Stimulated activated CD4-positive, alpha-beta T cell treated with anti-CD3 and anti-CD28 coated beads, Interleukin-2, amount 100 ng/mL, for 48 hours (primary cell): ENCODE data around the gene TNFRSF8.
"Not testable (repeated sequence)": the region's sequence is repeated elsewhere in the genome, so short reads cannot be mapped to it uniquely, and the experiment has no call there.

Experiments used
- DNase-seq, 2 donors: peaks; one replicate each; pipeline ENCODE4 v3.0.0-alpha.2; 2020

TNFRSF8 gene

DNA sequence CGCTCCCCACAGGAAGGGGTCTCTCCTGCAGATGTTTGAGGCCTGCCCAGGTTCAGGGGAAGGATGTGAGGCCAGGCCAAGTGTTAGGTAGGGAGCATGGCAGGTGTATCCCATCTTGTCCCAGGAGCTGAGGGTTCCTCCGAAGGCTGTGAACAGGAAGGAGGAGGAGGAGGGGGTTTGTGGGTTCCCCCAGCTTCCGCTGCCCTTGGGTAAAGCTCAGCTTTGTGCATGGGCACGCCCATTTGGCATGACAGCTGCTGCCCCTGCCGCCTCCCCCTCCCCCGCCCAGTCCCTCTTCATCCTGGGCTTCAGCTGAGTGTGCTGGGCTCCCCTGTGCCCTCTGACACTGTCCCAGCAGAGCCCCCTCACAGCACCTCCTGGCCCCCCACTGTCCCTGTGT, 25.5 kb downstream of the TNFRSF8 start:
- DNase-seq: no peak

DNA sequence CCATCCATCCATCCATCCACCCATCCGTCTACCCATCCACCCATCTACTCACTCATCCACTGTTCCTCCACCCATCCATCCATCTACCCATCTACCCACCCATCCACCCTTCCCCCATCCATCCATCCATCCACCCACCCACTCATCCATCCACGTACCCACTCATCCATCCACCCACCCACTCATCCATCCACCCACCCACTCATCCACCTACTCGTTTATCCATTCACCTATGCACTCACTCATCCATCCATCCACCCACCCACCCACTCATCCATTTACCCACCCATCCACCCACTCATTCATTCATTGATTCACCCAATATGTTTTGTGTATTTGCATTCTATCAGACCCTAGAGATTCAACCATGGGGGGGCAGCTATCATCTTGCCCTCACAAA, 27.2 kb downstream of the TNFRSF8 start:
- no peak for DNase-seq

DNA sequence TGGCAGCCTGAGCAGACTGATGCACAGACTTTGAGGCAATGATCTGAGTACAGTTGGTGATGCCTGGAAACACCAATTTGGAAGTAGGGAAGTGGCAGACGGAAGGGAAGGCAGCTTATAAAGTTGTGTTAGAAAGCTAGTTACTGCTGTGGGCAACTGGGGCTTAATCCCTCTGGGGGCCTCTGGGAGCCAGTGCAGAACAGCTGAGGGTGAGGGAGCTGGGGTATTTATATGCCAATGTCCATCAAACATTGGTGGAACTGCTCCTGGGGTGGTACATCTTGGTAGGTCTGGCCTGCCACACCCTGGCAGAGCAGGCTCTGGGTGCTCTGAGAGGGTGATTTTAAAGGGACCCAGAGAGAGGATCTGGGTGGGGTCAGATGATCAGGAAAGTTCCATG, 28.1 kb downstream of the TNFRSF8 start:
- no peak for DNase-seq

DNA sequence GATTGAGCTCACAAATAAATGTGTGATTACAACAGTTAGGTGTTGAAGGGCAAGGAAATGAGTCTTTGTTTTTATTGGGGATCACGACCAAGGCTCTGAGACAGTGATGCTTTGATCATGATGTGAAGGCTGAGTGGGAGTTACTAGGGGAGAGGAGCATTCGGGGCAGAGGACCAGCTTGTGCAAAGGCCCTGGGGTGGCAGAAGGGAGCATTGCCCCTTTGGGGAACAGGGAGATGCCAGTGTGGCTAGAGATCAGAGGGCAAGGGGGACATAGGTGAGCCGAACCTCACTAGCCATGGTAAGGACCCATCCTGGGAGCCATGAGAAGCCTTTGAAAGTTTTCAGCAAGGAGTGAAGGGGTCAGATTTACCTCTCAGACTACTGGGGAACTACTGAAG, 31.1 kb downstream of the TNFRSF8 start:
- DNase-seq: no peak

DNA sequence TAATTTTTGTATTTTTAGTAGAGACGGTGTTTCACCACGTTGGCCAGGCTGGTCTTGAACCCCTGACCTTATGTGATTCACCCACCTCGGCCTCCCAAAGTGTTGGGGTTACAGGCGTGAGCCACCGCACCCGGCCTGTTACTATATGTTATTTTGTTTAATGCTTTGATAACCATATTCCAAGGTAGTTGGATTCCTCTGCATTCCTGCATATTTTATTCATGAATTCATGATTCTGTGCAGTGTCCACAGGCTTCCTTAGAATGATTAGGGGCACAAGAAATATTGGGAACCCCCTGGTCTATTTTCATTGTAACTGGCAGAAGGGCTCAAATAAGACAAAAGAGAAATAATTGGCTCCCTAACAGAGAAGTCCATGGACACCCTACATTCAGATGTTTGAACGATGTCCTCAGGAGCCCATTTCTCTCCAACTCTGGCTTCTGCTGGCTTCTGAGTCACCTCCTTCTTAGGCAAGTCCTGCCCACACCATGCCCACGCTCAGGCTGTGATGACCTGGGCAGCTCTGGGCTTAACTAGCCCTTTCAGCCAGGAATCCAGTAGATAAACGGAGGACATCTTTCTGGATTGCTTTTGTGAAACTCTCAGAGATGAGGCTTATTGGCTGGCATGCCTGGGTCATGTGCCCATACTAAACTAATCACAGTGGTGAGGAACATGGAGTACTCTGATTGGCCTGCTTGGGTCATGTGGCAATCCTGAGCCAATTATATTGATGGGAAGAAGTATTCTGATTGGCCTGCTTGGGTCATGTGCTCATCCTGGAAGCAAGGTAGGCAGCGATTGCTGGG, 32.6 kb downstream of the TNFRSF8 start:
- no peak for DNase-seq

DNA sequence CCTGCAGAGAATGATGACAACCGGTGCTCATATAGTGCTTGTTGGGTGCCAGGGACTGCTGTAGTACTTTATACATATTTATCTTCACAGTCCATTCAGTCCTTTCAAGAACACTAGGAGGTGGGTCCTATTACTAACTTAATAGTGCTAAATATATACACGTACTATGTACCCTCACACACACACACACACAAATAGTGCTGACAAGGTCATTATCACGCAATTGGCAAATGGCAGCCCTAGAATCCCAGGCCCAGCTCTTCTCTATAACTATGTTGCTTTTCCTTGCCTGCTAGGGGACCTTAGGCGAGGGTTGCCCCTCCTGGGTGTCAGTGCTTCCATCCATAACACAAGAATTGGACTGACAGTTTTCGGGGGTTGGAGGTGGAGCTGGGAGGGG, 33.5 kb downstream of the TNFRSF8 start:
- no peak for DNase-seq

DNA sequence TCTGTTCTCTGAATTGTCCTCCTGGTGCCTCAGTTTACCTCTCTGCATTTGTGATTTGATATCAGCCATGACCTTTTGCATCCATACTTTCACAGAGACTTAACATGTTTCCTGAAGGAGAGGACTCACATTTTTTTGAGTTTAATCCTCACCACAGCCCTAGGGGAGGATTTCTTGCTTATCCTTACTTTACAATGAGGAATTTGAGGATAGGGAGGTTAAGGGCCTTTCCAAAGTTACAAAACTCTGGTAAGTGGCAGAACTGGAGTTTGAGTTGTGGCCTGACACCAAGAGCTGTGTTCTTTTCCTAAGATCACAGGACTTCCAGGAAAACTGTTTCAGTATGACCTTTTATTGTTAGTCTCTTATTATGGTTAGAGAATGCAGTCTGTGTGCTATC, 34.2 kb downstream of the TNFRSF8 start:
- DNase-seq: no peak

DNA sequence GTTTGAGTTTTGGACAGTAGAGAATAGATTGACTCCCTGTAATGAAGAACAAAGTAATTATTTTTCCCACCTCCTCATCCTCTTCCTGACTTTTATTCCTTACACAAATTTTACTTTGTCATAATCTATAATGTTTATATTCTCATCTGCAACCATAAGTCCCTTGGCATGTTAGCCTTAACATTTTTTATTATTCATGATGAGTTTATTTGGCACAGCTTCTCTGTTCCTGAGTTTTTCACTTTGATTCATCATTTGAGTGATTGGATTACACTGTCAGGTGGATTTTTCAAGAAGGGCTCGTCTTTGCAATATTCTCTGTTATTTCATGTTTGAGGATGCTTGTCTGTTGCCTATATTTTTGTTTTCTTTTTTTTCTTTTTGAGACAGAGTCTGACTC, 35.7 kb downstream of the TNFRSF8 start:
- DNase-seq: no peak

DNA sequence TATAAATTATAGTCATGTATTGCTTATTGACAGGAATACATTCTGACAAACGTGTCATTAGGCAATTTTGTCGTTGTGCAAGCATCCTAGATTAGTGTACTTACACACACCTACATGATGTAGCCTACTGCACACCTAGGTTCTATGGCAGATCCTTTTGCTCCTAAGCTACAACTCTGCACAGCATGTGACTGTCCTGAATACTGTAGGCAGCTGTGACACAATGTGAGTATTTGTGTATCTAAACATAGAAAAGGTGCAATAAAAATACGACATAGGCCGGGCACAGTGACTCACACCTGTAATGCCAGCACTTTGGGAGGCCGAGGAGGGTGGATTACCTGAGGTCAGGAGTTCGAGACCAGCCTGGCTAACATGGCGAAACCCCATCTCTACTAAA, 36.5 kb downstream of the TNFRSF8 start:
- DNase-seq: no peak

DNA sequence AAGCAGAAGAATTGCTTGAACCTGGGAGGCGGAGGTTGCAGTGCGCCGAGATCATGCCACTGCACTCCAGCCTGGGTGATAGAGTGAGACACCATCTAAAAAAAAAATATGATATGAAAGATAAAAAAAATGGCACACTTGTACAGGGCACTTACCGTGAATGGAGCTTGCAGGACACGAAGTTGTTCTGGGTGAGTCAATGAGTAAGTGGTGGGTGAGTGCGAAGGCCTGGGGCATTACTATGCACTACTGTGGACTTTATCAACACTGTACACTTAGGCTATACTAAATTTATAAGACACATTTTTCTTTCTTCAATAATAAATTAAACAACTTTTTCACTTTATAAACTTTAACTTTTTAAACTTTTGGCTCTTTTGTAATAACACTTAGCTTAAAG, 37.0 kb downstream of the TNFRSF8 start:
- no peak for DNase-seq

DNA sequence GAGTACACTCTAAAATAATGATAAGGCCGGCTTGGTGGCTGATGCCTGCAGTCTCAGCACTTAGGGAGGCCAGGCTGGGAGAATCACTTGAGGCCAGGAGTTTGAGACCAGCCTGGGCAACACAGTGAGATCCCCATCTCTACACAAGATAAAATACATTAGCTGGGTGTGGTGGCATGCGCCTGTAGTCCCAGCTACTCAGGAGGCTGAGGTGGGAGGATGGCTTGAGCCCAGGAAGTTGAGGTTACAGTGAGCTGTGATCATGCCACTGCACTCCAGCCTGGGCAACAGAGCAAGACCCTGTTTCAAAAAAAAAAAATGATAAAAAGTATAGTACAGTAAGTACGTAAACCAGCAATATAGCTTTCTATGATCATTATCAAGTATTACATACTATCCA, 38.0 kb downstream of the TNFRSF8 start:
- DNase-seq: not testable (repeated sequence)

DNA sequence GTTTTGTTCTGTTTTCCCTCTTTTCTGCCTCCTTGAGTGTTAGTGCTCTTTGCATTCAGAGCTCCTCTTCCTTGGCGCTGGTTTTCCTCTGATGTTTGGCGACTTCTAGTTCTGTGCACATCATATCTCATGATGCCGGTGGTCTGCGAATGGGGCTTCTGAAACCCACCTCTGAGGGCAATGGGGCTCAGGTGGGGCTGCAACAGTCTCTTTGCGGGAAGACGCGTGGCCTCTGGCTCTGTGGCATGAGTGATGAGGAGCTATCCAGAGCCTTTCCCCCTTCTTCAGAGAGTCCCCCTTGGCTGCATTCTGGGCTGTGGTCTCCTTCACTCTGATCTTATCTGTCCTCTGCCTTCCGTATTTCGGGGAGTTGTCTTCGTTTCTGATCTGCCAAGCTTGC, 39.0 kb downstream of the TNFRSF8 start:
- no peak for DNase-seq

DNA sequence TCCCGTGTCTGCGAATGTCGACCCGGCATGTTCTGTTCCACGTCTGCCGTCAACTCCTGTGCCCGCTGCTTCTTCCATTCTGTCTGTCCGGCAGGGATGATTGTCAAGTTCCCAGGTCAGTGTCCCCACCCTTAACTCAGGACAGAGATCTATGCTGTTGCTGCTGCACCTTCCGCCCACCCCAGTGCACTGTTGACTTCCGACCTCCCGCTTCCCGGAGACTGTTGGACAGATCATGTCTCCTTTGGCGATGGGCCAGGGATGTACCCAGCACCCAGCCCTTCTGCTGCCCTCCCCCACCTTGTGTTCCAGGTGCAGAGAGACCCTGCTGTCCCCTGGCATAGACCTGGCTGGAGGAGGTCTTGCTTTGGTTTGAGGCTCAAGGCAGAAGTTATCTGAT, 41.3 kb downstream of the TNFRSF8 start:
- no peak for DNase-seq

DNA sequence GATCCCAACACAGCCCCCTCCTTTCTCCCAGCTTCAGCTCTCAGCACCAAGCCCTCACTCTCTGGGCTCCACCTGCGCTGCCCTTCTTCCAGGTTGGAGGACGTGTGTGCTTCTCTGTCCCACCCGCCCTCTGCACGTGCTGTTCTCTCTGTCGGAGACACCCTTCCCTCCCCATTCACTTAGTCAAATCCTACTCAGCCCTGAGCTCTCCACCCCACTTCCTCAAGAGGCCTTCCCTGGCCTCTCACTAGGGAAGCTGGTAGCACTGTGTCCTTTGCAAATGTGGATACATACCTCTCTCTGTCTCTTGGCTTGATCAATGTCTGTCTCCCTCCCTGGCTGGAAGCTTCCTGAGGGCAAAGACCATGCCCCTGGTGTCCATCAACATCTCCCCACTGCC, 43.0 kb downstream of the TNFRSF8 start:
- no peak for DNase-seq

DNA sequence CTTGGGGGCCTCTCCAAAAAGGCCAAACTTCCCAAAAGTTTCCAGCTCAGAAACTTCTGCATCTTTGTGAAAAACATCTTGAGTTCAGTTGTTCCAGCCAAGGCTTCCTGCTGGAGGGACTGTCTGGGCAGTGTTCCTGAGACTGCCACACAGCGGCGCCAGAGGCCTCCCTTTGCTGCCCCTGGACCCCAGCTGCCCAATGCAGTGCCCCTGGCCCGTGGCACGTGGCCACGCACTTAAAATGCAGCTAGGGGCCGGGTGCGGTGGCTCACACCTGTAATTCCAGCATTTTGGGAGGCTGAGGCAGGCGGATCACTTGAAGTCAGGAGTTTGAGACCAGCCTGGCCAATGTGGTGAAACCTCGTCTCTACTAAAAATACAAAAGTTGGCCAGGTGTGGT, 43.8 kb downstream of the TNFRSF8 start:
- not testable (repeated sequence) for DNase-seq

DNA sequence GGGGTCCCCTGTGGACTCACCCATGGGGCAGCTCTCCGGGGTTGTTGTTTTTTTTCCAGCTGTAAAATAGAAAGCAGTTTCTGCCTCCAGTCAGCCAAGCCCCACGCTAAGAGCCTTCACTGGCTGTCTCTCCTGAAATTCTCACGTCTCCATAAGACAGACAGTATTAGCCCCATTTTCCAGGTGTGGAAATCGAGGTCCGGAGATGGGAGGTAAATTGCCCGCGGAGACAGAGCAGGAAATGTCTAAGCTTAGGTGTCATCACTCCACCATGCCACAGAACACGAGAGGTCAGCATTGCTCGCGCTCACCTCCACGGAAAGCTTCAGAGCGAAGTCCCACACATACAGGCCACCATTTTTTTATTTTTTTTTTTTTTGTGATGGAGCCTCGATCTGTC, 44.6 kb downstream of the TNFRSF8 start:
- no peak for DNase-seq

DNA sequence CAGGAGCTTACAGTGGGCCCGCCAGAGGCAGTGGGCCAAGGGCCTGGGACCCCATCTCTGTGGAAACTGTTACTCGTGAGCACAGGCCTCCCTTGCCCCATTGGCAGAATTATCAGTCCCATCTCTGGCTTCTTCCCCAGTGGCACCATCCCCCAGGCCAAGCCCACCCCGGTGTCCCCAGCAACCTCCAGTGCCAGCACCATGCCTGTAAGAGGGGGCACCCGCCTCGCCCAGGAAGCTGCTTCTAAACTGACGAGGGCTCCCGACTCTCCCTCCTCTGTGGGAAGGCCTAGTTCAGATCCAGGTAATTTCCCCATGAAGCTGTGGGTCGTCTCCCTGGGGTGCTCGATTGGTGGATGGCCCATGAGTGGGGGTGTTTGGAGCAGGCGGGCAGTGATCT, 46.8 kb downstream of the TNFRSF8 start:
- no peak for DNase-seq

DNA sequence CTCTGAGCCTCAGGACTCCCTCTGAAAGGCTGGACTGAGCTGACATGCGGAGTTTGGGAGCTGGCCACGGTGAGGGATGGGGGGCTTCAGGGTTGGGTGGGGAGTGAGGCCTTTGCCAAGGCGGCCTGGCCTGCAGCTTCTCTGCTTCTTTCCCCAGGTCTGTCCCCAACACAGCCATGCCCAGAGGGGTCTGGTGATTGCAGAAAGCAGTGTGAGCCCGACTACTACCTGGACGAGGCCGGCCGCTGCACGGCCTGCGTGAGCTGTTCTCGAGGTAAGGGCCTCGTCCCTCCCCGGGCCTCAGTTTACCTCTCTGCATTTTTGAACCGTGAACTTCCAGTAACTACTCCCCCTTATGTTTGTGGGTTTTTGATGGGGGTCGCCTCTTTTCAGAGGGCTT, 48.6 kb downstream of the TNFRSF8 start:
- DNase-seq: no peak

DNA sequence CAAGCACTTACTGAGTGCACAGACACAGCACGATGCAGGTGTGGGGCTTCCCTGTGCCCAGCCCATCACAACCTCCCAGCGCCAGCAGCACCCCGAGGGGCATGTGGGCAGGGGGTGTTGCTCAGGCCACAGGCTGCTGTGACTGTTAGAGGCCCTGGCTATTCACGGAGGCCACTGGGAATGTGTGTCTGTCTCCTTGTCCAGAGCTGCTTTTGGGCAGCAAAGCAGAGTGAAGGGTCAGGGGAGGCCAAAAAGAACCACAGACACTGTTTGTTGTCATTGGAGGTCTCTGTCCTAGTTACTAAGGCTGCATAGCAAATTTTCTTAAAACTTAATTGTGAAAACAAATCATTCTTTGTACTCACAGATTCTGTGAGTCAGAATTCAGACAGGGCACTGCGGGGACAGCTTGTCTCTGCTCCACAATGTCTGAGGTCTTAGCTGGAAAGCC, 49.6 kb downstream of the TNFRSF8 start:
- DNase-seq: no peak

DNA sequence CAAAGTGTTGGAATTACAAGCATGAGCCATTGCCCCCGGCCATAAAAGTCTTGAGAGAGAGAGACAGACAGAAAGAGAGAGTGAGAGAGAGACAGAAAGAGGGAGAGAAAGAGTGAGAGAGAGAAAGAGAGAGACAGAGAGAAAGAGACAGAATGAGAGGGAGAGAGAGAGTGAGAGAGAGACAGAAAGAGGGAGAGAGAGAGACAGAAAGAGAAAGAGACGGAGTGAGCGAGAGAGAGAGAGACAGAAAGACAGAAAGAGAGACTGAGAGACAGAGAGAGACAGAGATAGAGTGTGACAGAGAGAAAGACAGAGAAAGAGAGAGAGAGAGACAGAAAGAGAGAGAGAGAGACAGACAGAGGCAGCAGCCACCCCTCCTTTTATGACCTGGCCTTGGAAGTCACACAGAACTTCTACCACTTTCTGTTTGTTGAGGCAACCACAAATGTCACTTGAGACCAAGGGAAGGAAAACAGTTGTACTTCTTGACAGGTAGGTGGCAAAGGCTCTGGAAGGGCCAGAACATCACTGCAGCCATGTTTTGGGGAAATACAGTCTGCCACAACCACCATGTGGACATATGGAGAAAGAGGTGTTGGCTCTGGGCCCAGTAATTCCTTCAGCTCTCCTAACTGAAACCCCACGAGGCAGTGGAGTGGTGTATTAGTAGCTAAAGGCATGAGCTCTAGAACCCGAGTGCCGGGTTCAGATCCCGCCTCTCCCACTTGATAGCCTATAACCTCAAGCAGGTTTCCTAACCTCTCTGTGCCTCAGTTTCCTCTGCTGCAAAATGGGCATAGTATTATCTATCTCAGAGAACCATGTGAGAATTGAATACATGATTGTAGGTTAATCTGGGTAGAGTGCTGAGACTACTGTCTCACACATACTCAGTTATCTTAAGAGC, 50.6 kb downstream of the TNFRSF8 start:
- DNase-seq: no peak

DNA sequence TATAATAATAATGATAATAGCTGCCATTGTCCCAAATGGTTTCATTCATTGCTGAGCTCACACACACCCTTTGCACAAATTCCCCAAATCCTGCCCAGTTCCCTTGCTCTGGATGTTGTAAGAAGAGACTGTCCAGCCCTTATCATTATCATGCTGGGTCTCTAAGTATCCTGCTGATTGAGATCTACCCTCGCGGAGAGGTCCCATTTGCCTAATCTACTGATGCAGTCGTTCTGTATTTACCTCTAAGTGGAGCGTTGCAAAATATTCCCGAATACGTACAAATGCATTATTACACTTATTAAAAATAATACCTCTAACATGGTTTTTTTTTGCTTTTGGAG, 51.2 kb downstream of the TNFRSF8 start:
- DNase-seq: no peak

DNA sequence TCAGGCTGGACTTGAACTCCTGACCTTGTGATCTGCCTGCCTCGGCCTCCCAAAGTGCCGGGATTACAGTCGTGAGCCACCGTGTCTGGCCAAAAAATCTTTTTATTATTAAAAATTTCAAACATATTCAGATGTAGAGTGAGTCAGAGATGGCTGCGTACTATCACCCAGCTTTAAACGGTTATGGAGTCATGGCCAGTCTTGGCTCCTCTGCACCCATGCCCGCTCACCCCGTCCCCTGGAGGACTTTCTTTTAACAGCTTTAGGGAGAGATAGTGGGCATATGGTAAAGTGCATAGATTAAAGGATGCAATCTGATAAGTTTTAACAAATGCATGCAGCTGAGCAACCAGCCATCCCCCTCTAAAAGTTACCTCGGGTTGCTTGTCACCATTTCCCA, 51.8 kb downstream of the TNFRSF8 start:
- DNase-seq: no peak

DNA sequence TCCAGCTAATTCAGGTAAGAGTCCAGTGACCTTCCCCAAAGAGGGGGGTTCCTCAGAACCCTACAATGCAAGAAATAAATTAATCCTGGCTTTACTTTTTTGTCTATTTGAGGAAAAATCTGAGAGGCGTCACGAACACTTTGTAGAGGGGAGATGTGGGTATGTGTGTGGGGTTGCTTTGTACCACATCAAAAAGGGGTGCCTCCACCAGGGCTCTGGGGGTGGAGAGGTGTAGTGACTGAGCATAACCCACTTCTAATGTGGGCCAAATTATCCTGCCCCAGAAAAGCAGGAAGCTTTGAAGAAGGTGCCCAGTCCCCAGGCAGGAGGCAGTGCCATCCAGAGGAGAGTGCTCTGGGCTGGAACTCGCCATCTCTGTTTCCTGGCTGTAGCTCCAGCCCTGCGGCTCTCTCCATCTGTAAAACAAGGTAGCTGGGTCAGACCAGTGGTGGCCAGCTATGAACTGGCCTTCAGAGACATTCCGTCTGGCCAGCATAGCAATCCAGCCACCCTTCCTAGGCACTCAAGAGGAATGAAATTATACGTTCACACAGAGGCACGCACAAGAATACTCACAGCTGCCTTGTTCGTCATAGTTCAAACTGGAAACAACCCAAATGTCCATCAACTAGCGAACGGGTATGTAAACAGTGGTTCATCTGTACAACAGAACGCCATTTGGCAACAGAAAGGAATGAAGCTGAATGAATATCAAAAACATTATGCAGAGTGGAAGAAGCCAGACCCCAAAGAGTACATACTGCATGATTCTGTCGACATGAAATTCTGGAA, 58.3 kb downstream of the TNFRSF8 start:
- DNase-seq: no peak

DNA sequence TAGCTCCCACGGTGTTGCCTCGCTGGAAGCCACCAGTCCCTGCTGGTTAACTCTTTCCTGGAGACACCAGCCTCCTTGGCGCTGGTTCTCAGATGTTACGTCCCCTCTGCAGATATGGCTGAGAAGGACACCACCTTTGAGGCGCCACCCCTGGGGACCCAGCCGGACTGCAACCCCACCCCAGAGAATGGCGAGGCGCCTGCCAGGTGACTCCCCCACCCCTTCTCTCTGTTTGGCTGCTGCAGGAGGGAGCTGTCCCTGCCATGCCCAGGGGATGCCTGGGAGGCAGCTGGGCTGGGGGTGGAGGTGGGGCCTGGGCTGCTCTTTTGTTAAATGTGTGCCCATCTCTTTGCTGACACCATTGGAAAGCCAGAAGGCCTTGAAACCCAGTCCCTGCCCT, 60.1 kb downstream of the TNFRSF8 start:
- no peak for DNase-seq
